DOHH2 (cell line): ENCODE results near the gene ALX4.

Source experiments
- H3F3A ChIP-seq: fragments of 200-600 bp; sonication (generic), shearing (Covaris generic); 2 replicates; pipeline ENCODE4 v1.6.0; 2016; ENCODE audit warnings: antibody characterized with exemption, mild to moderate bottlenecking; ENCODE audit not compliant: control insufficient read depth, insufficient read depth
- H3K27ac ChIP-seq: fragments of 200-600 bp; sonication (generic); 2 replicates; pipeline ENCODE4 v1.5.1; 2014; ENCODE audit warnings: low read depth, mild to moderate bottlenecking, low read length, moderate library complexity
- H3K27me3 ChIP-seq: fragments of 200-600 bp; sonication (generic); 2 replicates; pipeline ENCODE4 v1.6.1; 2014; ENCODE audit warnings: mild to moderate bottlenecking, low read length, mixed read lengths; ENCODE audit not compliant: control insufficient read depth
- H3K36me3 ChIP-seq: fragments of 200-600 bp; sonication (generic); 2 replicates; pipeline ENCODE4 v1.6.1; 2014; ENCODE audit warnings: mild to moderate bottlenecking, low read length, moderate library complexity, mixed read lengths; ENCODE audit not compliant: control insufficient read depth
- H3K4me1 ChIP-seq: fragments of 200-600 bp; sonication (generic); 2 replicates; pipeline ENCODE4 v1.6.1; 2014; ENCODE audit warnings: mild to moderate bottlenecking, low read length, mixed read lengths; ENCODE audit not compliant: control insufficient read depth
- H3K4me2 ChIP-seq: fragments of 200-600 bp; sonication (generic); 2 replicates; pipeline ENCODE4 v1.6.0; 2014; ENCODE audit warnings: mild to moderate bottlenecking, low read length, moderate library complexity
- H3K4me3 ChIP-seq: fragments of 200-600 bp; sonication (generic); 2 replicates; pipeline ENCODE4 v1.5.1; 2014; ENCODE audit warnings: mild to moderate bottlenecking, low read length, mixed read lengths
- H3K79me2 ChIP-seq: fragments of 200-600 bp; sonication (generic); 2 replicates; pipeline ENCODE4 v1.6.1; 2014; ENCODE audit warnings: mild to moderate bottlenecking, low read length, mixed read lengths; ENCODE audit not compliant: control insufficient read depth
- H3K9me2 ChIP-seq: fragments of 200-600 bp; sonication (generic); replicated peaks from 2 replicates; pipeline ENCODE4 v1.6.1; 2014; ENCODE audit warnings: mild to moderate bottlenecking, low read length, mixed read lengths; ENCODE audit not compliant: control insufficient read depth
- H3K9me3 ChIP-seq: fragments of 200-600 bp; sonication (generic); 2 replicates; pipeline ENCODE4 v1.6.1; 2014; ENCODE audit warnings: antibody characterized with exemption, low read length, mixed read lengths; ENCODE audit not compliant: control insufficient read depth, insufficient read depth
- H4K20me1 ChIP-seq: fragments of 200-600 bp; sonication (generic); 2 replicates; pipeline ENCODE4 v1.6.0; 2014; ENCODE audit warnings: low read depth, mild to moderate bottlenecking, antibody characterized with exemption, low read length, moderate library complexity; ENCODE audit not compliant: control insufficient read depth, insufficient read depth
- CTCF ChIP-seq: fragments of 200-600 bp; sonication (generic); IDR thresholded peaks from one replicate; pipeline ENCODE4 v1.5.1; 2014; ENCODE audit warnings: antibody characterized with exemption, mild to moderate bottlenecking, low read depth, low read length; ENCODE audit not compliant: poor library complexity, severe bottlenecking
- EZH2phosphoT487 ChIP-seq: fragments of 200-600 bp; sonication (generic); IDR thresholded peaks from 2 replicates; pipeline ENCODE4 v1.6.1; 2017; ENCODE audit warnings: borderline replicate concordance, mild to moderate bottlenecking, antibody characterized with exemption, low read length, moderate library complexity, mixed read lengths

Gene ALX4

GRCh38 chr11:44339530-44339883 is 29.6 kb upstream of the ALX4 start:
- H3K4me3 ChIP-seq, result no peak overlapping the region
- no peak overlapping the region for H3K4me2 ChIP-seq
- no peak overlapping the region for H3K27ac ChIP-seq
- no peaks in the 10 kb centered on the region for H4K20me1 ChIP-seq
- TF ChIP-seq EZH2phosphoT487 (no peak), CTCF (no peak)
- no peaks in the 10 kb centered on the region for H3K36me3 ChIP-seq
- H3K27me3 ChIP-seq, result peaks cover 25% of the 10 kb centered on the region
- H3K9me2 ChIP-seq, result no peaks in the 10 kb centered on the region
- H3K4me1 ChIP-seq, result no peaks in the 10 kb centered on the region
- H3F3A ChIP-seq, result no peaks in the 10 kb centered on the region
- no peaks in the 10 kb centered on the region for H3K9me3 ChIP-seq
- H3K79me2 ChIP-seq, result no peaks in the 10 kb centered on the region

GRCh38 chr11:44338698-44339529 is 29.0 kb upstream of the ALX4 start:
- Histone ChIP-seq H3K36me3 (no peaks in the 10 kb centered on the region), H3F3A (no peaks in the 10 kb centered on the region), H3K9me3 (no peaks in the 10 kb centered on the region), H3K4me3 (no peak overlapping the region), H3K27me3 (peaks cover 29% of the 10 kb centered on the region), H3K4me1 (no peaks in the 10 kb centered on the region), H3K9me2 (no peaks in the 10 kb centered on the region), H3K79me2 (no peaks in the 10 kb centered on the region), H4K20me1 (no peaks in the 10 kb centered on the region), H3K27ac (no peak overlapping the region), H3K4me2 (no peak overlapping the region)
- TF ChIP-seq CTCF (no peak), EZH2phosphoT487 (no peak)

GRCh38 chr11:44338026-44338425 is 28.1 kb upstream of the ALX4 start:
- Histone ChIP-seq H3K36me3 (no peaks in the 10 kb centered on the region), H3K27me3 (peaks cover 37% of the 10 kb centered on the region), H3K4me1 (no peaks in the 10 kb centered on the region), H3K9me2 (no peaks in the 10 kb centered on the region), H3K27ac (no peak overlapping the region), H3K4me3 (no peak overlapping the region), H3K4me2 (no peak overlapping the region), H3K79me2 (no peaks in the 10 kb centered on the region), H3K9me3 (no peaks in the 10 kb centered on the region), H4K20me1 (no peaks in the 10 kb centered on the region), H3F3A (no peaks in the 10 kb centered on the region)
- TF ChIP-seq EZH2phosphoT487, result no peak
- no peak for TF ChIP-seq CTCF
